ENCODE results near the gene INO80B. TPM values are rescaled to one million over a fixed set of nuclear protein-coding genes. Genes with fewer than 3 reads are reported as not detected.

Gene INO80B
- total RNA-seq, 1 experiment from 2014 or later, result 24.0 TPM

- TF ChIP-seq SRF (IDR thresholded peaks at IDR 0.05; ENCODE audit: low read depth), result no peak
- no peak for TF ChIP-seq EGR1 (IDR thresholded peaks at IDR 0.05; ENCODE audit: low read depth)
- no peak for TF ChIP-seq EZH2 (IDR thresholded peaks at IDR 0.05)
- TF ChIP-seq, protein P1, sequence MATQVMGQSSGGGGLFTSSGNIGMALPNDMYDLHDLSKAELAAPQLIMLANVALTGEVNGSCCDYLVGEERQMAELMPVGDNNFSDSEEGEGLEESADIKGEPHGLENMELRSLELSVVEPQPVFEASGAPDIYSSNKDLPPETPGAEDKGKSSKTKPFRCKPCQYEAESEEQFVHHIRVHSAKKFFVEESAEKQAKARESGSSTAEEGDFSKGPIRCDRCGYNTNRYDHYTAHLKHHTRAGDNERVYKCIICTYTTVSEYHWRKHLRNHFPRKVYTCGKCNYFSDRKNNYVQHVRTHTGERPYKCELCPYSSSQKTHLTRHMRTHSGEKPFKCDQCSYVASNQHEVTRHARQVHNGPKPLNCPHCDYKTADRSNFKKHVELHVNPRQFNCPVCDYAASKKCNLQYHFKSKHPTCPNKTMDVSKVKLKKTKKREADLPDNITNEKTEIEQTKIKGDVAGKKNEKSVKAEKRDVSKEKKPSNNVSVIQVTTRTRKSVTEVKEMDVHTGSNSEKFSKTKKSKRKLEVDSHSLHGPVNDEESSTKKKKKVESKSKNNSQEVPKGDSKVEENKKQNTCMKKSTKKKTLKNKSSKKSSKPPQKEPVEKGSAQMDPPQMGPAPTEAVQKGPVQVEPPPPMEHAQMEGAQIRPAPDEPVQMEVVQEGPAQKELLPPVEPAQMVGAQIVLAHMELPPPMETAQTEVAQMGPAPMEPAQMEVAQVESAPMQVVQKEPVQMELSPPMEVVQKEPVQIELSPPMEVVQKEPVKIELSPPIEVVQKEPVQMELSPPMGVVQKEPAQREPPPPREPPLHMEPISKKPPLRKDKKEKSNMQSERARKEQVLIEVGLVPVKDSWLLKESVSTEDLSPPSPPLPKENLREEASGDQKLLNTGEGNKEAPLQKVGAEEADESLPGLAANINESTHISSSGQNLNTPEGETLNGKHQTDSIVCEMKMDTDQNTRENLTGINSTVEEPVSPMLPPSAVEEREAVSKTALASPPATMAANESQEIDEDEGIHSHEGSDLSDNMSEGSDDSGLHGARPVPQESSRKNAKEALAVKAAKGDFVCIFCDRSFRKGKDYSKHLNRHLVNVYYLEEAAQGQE (IDR thresholded peaks at IDR 0.05; ENCODE audit: low read depth), result no peak
- no peak for TF ChIP-seq POLR2A (IDR thresholded peaks at IDR 0.05; ENCODE audit: borderline replicate concordance, extremely low read depth, insufficient read depth, insufficient read length)
- TF ChIP-seq, protein P2, sequence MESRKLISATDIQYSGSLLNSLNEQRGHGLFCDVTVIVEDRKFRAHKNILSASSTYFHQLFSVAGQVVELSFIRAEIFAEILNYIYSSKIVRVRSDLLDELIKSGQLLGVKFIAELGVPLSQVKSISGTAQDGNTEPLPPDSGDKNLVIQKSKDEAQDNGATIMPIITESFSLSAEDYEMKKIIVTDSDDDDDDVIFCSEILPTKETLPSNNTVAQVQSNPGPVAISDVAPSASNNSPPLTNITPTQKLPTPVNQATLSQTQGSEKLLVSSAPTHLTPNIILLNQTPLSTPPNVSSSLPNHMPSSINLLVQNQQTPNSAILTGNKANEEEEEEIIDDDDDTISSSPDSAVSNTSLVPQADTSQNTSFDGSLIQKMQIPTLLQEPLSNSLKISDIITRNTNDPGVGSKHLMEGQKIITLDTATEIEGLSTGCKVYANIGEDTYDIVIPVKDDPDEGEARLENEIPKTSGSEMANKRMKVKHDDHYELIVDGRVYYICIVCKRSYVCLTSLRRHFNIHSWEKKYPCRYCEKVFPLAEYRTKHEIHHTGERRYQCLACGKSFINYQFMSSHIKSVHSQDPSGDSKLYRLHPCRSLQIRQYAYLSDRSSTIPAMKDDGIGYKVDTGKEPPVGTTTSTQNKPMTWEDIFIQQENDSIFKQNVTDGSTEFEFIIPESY (IDR thresholded peaks at IDR 0.05; ENCODE audit: extremely low read depth, insufficient replicate concordance, low read length), result no peak
- no peak for TF ChIP-seq ATF3 (IDR thresholded peaks at IDR 0.05)
Measured at GRCh38 chr2:74418312-74418711, 36.6 kb upstream of the INO80B start (continued).

DNA sequence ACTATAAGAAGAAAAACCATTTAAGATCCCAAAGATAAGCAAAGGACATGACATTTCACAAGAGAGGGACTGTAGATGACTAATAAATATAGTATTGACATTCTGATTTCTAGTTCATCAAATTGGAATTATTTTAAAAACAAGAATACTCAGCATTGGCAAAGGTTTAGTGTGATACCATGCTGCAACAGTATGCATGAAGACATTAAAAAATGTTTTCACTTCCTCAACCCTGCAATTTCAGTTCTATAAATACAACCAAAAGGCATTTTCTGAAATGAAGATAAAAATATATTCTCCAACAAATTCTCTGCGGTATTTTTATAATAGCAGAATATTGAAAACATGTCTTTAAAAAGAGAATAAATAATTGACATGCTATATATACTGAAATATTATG, 35.5 kb upstream of the INO80B start:
- CTCF ChIA-PET, result no interaction called here
- H3K9ac ChIP-seq (ENCODE audit: low read length), result no peak overlapping the region
- no peaks in the 10 kb centered on the region for H3K9me2 ChIP-seq (ENCODE audit: insufficient read depth)
- peaks cover 0 to 23% of the 10 kb centered on the region in 2 experiments; a peak in 3 of 4 replicates for H3K4me1 ChIP-seq (ENCODE audit: control insufficient read depth in 1 of 2, insufficient read depth in 2 of 2, low read length in 2 of 2)
- H3K4me3 ChIP-seq (replicated peaks in 1 of 2; ENCODE audit: low read depth in 1 of 2, low read length in 2 of 2), result no peak overlapping the region
- no peak for DNase-seq (ENCODE audit: low read depth, low spot score)
- H3K79me2 ChIP-seq (ENCODE audit: insufficient read depth, low read length), result no peaks in the 10 kb centered on the region
- no peaks in the 10 kb centered on the region for H4K20me1 ChIP-seq (ENCODE audit: insufficient read depth)
- intact Hi-C loops (cut with micrococcal nuclease), result no loop called here
- RAD21 ChIA-PET (ENCODE audit: low non-redundant PET in 1 of 2, low total read pairs in 2 of 2, uncharacterized antibody in 2 of 2, unreplicated experiment in 2 of 2), result no interaction called here
- no peaks in the 10 kb centered on the region for H3K36me3 ChIP-seq (ENCODE audit: control insufficient read depth in 1 of 2, insufficient read depth in 2 of 2, low read length in 2 of 2)
- H3K4me2 ChIP-seq (ENCODE audit: low read length), result no peak overlapping the region
- POLR2A ChIA-PET, result interaction anchor here (0.6 kb wide), 1 partner anchor 66 kb away, joined by 3 read pairs; no protein-coding TSS in a partner anchor
- no peak overlapping the region for H3K27ac ChIP-seq (ENCODE audit: low read depth, low read length)
- no peaks in the 10 kb centered on the region for H3K9me3 ChIP-seq (ENCODE audit: control insufficient read depth in 1 of 2, insufficient read depth in 1 of 2, low read depth in 1 of 2, low read length in 2 of 2)
- TF ChIP-seq POLR2AphosphoS5 (IDR thresholded peaks at IDR 0.05; ENCODE audit: low read depth, low read length) (no peak), CEBPB (IDR thresholded peaks at IDR 0.05; ENCODE audit: low read depth) (no peak), RAD21 (IDR thresholded peaks at IDR 0.05; ENCODE audit: low read depth) (no peak)
- BruUV-seq (replicated peaks), result no TSS peak
- no peak for ATAC-seq
- H3K27me3 ChIP-seq (ENCODE audit: insufficient read depth, low read length), result no peaks in the 10 kb centered on the region
- no peak overlapping the region for H2AFZ ChIP-seq (ENCODE audit: low read depth, low read length, poor library complexity, severe bottlenecking)

Data from HCT116 (cell line).